Superior temporal gyrus (tissue), 1 donor: ENCODE data around the gene CYP4F12.

ENCODE experiments used
- DNase-seq: peaks from one replicate; pipeline ENCODE4 v3.0.0-alpha.2; 2016; ENCODE audit errors: extremely low spot score

The CYP4F12 gene

GRCh38 chr19:15672580-15673175 lies at the start of gene CYP4F12:
Gene CYP4F12 (plus strand): TSS chr19:15673087. CDS start chr19:15673530, 443 bp downstream.
- DNase-seq: no peak

- DNase-seq: no peak
Measured at GRCh38 chr19:15623711-15624318, 49.1 kb upstream of the CYP4F12 start.

GRCh38 chr19:15628236-15629002 lies 44.5 kb upstream of the CYP4F12 start:
- DNase-seq: no peak

GRCh38 chr19:15629003-15629880 lies 43.6 kb upstream of the CYP4F12 start:
- peak; percentile 77 for DNase-seq

GRCh38 chr19:15631817-15632216 lies 41.1 kb upstream of the CYP4F12 start:
- no peak for DNase-seq

- DNase-seq: no peak
Measured at GRCh38 chr19:15633082-15633835, 39.6 kb upstream of the CYP4F12 start.

GRCh38 chr19:15634105-15634504 lies 38.8 kb upstream of the CYP4F12 start:
- no peak for DNase-seq

- no peak for DNase-seq
Measured at GRCh38 chr19:15635016-15635805, 37.7 kb upstream of the CYP4F12 start.

- DNase-seq: peak; percentile 64
Measured at GRCh38 chr19:15636026-15636425, 36.9 kb upstream of the CYP4F12 start.

- DNase-seq: no peak
Measured at GRCh38 chr19:15639596-15639995, 33.3 kb upstream of the CYP4F12 start.

- DNase-seq: peak; percentile 22
Measured at GRCh38 chr19:15640294-15640903, 32.5 kb upstream of the CYP4F12 start, which contains the start of gene CYP4F3. Gene CYP4F3 (plus strand): TSS chr19:15640897. CDS start chr19:15641416, 519 bp downstream.

GRCh38 chr19:15640904-15641597 lies 31.8 kb upstream of the CYP4F12 start:
- no peak for DNase-seq

- DNase-seq: no peak
Measured at GRCh38 chr19:15641901-15642491, 30.9 kb upstream of the CYP4F12 start.

- no peak for DNase-seq
Measured at GRCh38 chr19:15642807-15643206, 30.1 kb upstream of the CYP4F12 start.

GRCh38 chr19:15643387-15643786 lies 29.5 kb upstream of the CYP4F12 start:
- no peak for DNase-seq

- no peak for DNase-seq
Measured at GRCh38 chr19:15644066-15644741, 28.7 kb upstream of the CYP4F12 start.

- no peak for DNase-seq
Measured at GRCh38 chr19:15644816-15645215, 28.1 kb upstream of the CYP4F12 start.

GRCh38 chr19:15649526-15649925 lies 23.4 kb upstream of the CYP4F12 start:
- DNase-seq: no peak
